WERI-Rb-1 (cell line): ENCODE results near the gene HSFX4.
A peak's percentile ranks its signal among the peaks of the same experiment; 100 is the strongest.
"Not testable (repeated sequence)": the region's sequence is repeated elsewhere in the genome, so short reads cannot be mapped to it uniquely, and the experiment has no call there.

Experiments
- DNase-seq: peaks from one replicate; pipeline ENCODE4 v3.0.0-alpha.2; 2020
- H3K27ac ChIP-seq: fragments of 250-450 bp; sonication (Bioruptor Pico); 2 replicates; pipeline ENCODE4 v1.5.1; 2020; ENCODE audit warnings: mild to moderate bottlenecking, moderate library complexity
- H3K27me3 ChIP-seq: fragments of 250-450 bp; sonication (Bioruptor Pico); 2 replicates; pipeline ENCODE4 v1.5.1; 2021; ENCODE audit warnings: mild to moderate bottlenecking, low read depth, moderate library complexity; ENCODE audit not compliant: insufficient read depth, severe bottlenecking
- H3K36me3 ChIP-seq: fragments of 250-450 bp; sonication (Bioruptor Pico); 2 replicates; pipeline ENCODE4 v1.5.1; 2020; ENCODE audit warnings: mild to moderate bottlenecking, moderate library complexity
- H3K4me3 ChIP-seq: 2 replicates; pipeline ENCODE4 v1.5.1; 2011; ENCODE audit warnings: low read depth, mild to moderate bottlenecking, control low read depth, low read length
- H3K9me3 ChIP-seq: fragments of 250-450 bp; sonication (Bioruptor Pico); 2 replicates; pipeline ENCODE4 v1.5.1; 2021; ENCODE audit warnings: mild to moderate bottlenecking, moderate library complexity; ENCODE audit not compliant: severe bottlenecking
- TF ChIP-seq, protein P1 (sequence below): IDR thresholded peaks from 2 replicates; pipeline ENCODE4 v1.5.1; 2011; ENCODE audit warnings: low read depth, mild to moderate bottlenecking, control low read depth, inconsistent platforms, low read length

Gene HSFX4, protein sequence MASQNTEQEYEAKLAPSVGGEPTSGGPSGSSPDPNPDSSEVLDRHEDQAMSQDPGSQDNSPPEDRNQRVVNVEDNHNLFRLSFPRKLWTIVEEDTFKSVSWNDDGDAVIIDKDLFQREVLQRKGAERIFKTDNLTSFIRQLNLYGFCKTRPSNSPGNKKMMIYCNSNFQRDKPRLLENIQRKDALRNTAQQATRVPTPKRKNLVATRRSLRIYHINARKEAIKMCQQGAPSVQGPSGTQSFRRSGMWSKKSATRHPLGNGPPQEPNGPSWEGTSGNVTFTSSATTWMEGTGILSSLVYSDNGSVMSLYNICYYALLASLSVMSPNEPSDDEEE

DNA sequence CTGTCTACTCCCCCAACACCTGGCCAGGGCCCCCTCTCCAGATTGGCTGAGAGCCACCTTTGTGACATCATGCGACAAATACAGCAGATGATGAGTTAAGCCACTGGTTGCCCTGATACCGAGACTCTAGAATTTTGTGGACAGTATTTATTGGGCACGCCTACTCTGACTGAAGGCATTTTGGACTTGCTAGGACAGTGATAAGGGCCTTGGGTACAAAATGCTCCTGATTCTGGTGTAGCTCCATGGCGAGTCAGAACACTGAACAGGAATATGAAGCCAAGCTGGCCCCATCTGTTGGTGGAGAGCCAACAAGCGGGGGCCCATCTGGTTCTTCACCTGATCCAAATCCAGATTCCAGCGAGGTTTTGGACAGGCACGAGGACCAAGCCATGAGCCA lies at the start of gene HSFX4:
HSFX4 (plus strand) TSS at position 174 of the 400 bp plus-strand sequence; CDS start at position 246, 72 bp downstream.
- not testable (repeated sequence) for H3K9me3 ChIP-seq, H3K4me3 ChIP-seq, H3K36me3 ChIP-seq, DNase-seq, H3K27me3 ChIP-seq, H3K27ac ChIP-seq

DNA sequence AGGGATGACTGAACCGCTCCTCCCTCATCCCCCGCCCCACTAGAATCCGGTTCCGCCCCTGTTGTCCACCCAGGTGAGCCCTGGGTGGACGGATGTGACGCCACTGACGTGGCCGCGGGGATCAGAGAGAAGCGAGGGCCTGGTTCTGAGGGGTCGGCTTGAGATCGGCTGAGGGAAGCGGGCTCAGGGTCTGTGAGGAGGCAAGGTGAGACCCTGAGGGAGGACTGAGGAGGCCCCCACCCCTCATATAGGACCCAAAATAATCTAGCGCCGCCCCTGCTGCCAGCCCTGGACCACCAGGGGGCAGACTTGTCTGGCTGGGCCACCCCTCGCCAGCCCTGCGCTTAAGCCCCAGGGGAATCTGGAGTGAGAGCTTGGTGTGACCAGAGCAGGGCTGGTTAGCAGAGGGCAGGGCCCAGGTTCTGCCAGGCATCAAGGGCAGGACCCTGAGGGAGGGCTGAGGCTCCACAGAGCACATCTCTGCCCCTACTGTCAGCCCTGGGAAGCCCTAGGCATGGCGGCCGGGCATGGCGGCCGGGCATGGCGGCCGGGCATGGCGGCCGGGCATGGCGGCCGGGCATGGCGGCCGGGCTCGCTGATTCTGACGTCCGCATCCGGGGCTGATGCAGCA lies 48.2 kb upstream of the HSFX4 start, which contains the start of gene MAGEA8:
MAGEA8 (plus strand) TSS at position 103 of the 631 bp plus-strand sequence. CDS start 3,090 bp downstream, outside the sequence.
- TF ChIP-seq, protein P1, sequence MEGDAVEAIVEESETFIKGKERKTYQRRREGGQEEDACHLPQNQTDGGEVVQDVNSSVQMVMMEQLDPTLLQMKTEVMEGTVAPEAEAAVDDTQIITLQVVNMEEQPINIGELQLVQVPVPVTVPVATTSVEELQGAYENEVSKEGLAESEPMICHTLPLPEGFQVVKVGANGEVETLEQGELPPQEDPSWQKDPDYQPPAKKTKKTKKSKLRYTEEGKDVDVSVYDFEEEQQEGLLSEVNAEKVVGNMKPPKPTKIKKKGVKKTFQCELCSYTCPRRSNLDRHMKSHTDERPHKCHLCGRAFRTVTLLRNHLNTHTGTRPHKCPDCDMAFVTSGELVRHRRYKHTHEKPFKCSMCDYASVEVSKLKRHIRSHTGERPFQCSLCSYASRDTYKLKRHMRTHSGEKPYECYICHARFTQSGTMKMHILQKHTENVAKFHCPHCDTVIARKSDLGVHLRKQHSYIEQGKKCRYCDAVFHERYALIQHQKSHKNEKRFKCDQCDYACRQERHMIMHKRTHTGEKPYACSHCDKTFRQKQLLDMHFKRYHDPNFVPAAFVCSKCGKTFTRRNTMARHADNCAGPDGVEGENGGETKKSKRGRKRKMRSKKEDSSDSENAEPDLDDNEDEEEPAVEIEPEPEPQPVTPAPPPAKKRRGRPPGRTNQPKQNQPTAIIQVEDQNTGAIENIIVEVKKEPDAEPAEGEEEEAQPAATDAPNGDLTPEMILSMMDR, result peak; percentile 46
- Histone ChIP-seq H3K36me3 (no peaks in the 10 kb centered on the region), H3K27ac (no peak within 1 kb of the TSS), H3K4me3 (no peak within 1 kb of the TSS), H3K27me3 (no peaks in the 10 kb centered on the region), H3K9me3 (no peaks in the 10 kb centered on the region)
- DNase-seq, result peak; percentile 32

DNA sequence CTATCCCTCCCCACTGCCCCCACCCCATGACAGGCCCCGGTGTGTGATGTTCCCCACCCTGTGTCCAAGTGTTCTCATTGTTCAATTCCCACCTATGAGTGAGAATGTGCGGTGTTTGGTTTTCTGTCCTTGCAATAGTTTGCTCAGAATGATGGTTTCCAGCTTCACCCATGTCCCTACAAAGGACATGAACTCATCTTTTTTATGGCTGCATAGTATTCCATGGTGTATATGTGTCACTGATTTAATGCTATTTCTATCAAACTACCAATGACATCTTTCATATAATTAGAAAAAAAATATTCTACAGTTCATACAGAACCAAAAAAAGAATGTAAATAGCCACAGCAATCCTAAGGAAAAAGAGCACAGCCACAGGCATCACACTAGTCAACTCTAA lies 38.5 kb upstream of the HSFX4 start:
- H3K4me3 ChIP-seq, DNase-seq, H3K9me3 ChIP-seq: not testable (repeated sequence)

DNA sequence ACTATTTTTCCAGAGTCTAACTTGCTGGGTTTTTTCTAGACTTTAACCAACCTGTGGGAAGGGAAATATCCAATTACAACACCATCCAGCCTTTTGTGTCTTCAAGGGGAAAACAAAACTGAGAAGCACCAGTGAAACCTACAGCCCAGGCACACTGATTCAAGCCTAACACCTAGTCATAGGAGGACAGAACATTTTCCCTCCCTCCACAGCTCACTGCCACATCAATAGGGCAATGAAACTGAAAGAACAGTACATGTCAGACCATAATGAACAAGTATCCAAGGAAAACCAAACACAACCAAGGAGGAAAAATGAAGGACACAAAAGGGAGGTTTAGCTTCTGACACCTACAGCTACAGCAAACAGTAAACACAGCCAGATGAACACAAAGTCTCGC lies 30.8 kb upstream of the HSFX4 start:
- H3K4me3 ChIP-seq, result no peak overlapping the region
- no peak overlapping the region for H3K27ac ChIP-seq
- no peak for DNase-seq
- no peaks in the 10 kb centered on the region for H3K36me3 ChIP-seq
- no peaks in the 10 kb centered on the region for H3K9me3 ChIP-seq
- no peaks in the 10 kb centered on the region for H3K27me3 ChIP-seq
- TF ChIP-seq, protein P1, result no peak

More for the DNA sequence above, 38.5 kb upstream of the HSFX4 start:
- H3K27me3 ChIP-seq, H3K27ac ChIP-seq, H3K36me3 ChIP-seq: not testable (repeated sequence)

DNA sequence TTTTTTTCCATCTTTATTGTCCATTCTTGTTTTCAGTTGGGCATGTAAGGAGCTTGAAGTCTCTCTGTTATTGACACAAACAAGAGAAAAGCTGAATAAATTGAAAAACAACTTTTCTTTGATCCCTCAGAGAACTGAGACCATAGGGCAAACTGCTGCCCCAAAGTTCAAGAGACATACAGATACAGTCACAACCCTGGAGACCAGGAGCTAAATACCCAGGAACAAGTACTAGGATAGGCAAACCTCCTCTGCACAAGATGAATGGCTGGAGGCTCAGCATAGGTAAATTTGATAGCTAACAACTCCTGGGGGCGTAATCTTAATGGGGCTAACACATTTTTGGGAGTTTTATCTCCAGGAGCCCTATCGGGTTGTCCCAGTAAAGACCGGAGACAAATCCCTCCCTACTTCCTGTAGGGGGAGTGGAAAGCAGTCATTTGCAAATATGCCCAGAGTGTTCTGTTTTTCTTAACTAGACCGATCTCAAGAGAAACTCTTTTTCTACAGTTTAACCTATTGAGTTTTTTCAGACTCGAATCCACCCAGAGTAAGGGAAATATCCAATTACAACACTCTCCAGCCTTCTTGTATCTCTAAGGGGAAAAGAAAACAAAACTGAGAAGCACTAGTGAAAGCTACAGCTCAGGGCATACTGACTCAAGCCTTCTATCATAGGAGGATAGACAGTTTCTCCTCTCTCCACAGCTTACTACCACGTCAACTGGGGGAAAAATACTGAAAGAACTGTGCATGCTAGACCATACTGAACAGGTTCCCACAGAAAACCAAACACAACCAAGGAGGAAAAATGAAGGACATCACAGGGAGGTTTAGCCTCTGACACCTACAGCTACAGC lies 25.3 kb upstream of the HSFX4 start:
- Histone ChIP-seq H3K4me3 (no peak overlapping the region), H3K9me3 (no peaks in the 10 kb centered on the region), H3K27ac (no peak overlapping the region), H3K27me3 (no peaks in the 10 kb centered on the region), H3K36me3 (no peaks in the 10 kb centered on the region)
- TF ChIP-seq, protein P1, result no peak
- no peak for DNase-seq

DNA sequence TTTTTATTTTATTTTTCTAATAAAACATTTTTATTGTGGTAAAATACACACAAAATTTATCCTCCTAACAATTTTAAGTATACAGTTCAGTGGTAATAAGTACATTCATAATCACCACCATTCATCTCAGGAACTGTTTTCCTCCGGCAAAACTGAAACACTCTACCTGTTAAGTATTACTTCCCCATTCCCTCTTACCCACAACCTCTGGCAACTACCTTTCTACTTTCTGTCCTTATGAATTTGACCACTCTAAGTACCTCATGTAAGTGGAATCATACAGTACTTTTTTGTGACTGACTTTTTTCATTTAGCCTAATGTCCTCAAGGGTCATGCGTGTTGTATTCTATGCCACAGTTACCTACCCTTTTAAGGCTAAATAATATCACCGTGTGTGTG lies 21.1 kb upstream of the HSFX4 start:
- Histone ChIP-seq H3K36me3 (no peaks in the 10 kb centered on the region), H3K9me3 (no peaks in the 10 kb centered on the region), H3K27me3 (no peaks in the 10 kb centered on the region), H3K4me3 (no peak overlapping the region), H3K27ac (no peak overlapping the region)
- DNase-seq, result no peak
- TF ChIP-seq, protein P1, result no peak
